HPDE6-E6E7 (cell line): Measurements from ENCODE around the gene VPS4A.
"Not testable (repeated sequence)": the region's sequence is repeated elsewhere in the genome, so short reads cannot be mapped to it uniquely, and the experiment has no call there.

Experiments used
- DNase-seq: peaks from one replicate; pipeline ENCODE4 v3.0.0; 2011; ENCODE audit warnings: missing footprints; ENCODE audit errors: extremely low spot score

The VPS4A gene

DNA sequence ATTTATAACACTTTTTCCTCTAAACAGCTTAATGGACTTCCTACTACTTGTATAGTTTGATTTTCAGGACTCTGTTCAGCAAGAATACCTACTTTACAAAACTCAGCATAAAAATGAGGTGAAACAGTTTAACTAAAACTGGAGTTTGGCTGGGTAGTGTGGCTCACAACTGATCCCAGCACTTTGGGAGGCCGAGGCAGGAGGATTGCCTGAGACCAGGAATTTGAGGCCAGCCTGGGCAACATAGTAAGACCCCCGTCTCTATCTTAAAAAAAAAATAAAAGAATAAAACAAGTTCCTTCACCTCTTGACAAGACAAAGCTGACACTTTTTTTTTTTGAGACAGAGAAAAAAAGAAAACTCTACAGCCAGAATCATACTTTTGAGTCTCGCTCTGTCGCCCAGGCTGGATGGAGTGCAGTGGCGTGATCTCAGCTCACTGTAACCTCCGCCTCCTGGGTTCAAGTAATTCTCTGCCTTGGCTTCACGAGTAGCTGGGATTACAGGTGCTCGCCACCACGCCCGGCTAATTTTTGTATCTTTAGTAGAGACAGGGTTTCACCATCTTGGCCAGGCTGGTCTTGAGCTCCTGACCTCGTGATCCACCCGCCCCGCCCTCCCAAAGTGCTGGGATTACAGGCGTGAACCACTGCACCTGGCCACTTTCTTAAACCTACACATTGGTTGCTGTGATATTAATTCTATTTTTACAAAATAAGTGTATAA, 16.6 kb downstream of the VPS4A start:
- DNase-seq: no peak

DNA sequence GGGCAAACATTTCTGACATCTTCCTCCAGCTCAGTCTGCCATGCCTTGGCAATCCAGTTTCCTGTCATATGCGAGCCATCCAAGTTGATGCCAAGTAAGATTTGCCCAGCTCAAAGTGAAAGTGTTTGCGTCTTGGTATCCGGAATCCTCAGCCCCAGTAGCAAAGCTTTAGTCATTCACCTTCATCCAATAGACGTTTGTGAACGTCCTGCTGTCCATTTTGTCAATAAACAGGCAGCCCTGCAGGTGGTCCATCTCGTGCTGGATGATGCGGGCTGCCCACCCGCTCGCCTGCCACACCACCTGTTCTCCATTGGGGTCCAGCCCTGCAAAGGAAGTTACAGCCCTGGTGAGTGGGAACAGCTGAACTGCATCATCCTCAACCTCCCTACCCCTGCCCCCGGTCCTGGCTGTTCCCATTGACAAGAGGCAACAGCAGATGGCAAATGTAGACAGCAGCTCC, 17.7 kb downstream of the VPS4A start:
- peak; percentile 68 for DNase-seq

DNA sequence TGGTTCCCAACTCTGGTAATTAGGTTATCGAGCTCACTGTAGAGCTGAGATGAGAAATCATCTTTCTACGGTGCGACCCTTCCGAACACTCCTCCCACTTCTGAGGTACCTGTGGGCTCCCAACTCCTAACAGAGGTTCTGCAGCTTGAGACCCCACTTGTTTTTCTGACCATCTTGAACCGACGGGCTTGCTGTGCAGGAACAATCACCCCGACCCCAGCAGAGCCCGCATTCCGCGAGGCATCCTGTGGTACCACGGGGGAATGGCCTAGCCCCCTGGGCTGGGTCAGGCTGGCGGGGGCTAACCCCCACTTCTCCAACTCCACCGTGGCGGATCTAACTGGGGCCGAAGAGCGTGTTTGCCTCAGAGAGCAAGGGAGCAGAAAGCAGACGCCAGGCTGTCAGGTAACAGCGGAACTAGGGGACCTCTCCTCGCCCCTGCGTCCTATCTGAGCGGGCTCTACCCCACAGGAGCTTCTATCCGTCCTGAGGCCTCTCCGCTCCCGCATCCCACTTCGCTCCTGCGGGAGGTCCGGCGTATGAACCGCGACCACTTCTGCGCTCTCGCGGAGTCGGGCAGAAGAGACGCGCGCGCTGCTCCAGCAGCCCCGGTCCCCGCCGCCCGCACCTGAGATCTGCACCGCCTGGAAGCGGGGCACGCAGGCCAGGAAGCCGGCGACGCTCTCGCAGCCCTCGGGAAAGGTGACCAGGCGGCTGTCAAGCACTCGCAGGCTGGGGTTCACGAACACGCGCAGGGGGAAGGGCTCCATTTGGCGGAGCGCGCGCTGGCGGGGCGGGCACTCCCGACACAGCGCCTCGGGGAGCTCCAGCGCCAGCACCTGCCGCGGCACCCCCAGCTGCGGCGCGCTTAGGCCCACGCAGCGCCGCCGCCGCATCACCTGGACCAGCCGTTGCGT, 18.5 kb downstream of the VPS4A start:
- peak; percentile 46 for DNase-seq

DNA sequence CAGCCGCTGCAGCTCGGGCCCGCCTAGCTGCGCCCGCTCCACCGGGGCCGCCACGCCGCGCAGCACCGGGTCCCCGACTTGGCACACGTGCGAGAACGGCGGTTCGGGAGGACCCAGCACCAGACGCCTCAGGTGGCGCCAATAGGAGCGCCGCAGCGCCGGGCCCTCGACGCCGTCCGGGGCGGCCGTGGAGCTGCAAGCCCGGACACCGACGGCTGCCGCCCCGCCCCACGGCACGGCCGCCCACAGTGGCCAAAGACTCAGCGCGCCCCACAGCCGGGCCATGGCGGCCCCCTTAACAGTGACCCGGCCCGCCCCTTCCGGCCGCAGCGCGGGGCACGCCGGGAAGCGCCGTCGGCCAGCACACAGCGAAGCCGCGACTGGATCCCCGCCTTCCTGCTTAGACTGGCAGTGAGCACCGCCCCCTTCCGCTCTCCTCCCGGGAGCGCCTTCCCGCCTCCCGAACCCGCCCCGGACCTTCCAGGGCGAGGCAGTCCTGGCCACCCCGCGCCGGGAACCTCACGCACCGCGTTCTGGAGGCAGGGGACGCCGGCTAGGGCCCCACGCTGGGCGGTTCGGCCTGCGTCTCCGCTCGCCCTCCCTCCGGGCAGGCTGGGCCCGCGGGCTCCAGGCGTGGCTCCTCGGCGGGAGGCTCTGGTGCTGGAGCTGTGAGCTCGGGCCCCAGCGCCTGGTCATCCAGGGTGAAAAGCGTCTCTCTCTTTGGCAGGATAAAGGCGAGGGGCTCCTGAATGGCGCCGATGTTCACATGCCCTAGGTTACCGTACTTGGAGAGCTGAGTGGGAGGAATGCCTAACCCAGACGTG, 19.3 kb downstream of the VPS4A start, which contains the start of gene PDF:
Gene PDF (minus strand): TSS at position 303 of the 824 bp plus-strand sequence. CDS start 18 bp downstream, at position 285.
- peak; percentile 98 for DNase-seq

DNA sequence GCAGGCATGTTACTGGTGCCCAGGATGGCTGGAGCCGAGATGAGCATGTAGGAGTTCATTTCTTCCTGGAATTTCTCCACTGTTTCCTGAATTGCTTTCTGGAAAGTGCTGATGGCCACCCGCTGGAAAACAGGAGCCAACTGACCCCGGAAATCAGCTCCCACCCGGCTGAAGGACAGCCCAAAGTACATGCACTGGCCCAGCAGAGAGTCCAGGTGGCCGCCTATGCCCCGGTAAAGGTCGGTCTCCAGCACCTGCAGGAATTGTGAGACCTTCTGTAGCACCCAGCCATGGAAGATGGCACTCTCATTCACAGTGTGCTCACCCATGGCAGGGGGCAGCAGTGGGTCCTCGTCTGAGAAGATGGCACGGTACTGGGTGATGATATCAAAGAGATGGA, 23.5 kb downstream of the VPS4A start:
- DNase-seq: no peak

DNA sequence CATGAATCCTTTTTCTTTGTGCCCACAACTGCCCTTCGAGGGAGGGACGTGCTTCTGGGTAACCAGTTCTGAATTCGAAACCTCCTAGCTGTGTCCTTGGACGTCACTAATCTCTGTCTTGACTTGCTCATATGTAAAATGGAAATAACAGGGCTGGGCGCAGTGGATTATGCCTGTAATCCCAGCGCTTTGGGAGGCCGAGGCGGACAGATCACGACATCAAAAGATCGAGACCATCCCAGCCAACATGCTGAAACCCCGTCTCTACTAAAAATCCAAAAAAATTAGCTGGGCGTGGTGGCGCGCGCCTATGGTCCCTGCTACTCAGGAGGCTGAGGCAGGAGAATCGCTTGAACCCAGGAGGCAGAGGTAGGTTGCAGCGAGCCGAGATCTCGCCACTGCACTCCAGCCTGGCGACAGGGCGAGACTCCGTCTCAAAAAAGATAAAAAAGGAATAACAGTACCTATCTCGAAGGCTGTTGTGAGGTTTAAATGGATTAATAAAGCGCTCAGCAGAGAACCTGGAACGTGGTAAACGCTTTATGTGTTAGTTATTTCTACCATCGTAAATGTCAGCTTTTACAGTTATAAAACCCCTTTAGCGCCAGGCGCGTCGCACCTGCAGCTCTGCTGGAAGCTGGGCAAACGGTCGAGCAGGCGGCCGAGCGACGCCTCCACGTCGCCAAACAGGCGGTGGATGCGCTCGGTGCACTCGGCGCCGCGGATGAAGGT, 27.6 kb downstream of the VPS4A start:
- DNase-seq: no peak

DNA sequence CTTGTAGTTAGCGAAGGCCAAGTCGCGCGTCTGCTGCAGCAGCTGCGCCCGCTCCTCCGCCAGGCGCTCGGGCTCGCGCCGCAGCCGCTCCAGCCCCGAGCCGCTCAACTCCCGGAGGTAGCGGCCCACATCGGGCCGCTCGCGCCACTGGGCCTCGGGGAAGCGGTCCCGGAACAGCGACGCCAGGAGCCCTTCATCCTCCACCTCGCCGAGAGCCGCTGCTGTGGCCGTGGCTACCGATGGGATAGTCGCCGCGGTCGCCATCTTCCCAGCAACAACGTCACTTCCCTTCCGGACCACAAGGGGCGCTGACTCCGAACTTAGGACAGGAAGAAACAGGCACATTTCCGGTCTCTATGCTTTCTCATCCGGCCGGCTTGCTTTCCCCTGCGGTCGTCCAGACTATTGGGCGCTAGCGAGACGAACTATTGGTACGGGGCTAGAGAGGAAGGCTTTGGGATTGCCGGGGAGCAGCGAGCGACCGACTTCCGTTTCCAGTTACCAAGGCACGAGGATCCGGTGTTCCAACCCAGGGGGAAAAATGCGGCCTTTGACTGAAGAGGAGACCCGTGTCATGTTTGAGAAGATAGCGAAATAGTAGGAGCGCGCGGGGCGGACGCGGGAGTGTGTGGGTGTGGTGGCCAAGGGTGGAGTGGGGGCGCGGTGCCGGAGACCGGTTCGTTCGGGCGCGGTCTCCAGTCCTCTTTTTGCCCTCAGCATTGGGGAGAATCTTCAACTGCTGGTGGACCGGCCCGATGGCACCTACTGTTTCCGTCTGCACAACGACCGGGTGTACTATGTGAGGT, 28.3 kb downstream of the VPS4A start, which contains the start of the genes COG8 and NIP7:
Gene COG8 (minus strand): TSS at position 276 of the 806 bp plus-strand sequence. CDS start 12 bp downstream, at position 264.
Gene NIP7 (plus strand): TSS at position 484 of the 806 bp plus-strand sequence. CDS start 58 bp downstream, at position 542.
- DNase-seq: peak; percentile 98

DNA sequence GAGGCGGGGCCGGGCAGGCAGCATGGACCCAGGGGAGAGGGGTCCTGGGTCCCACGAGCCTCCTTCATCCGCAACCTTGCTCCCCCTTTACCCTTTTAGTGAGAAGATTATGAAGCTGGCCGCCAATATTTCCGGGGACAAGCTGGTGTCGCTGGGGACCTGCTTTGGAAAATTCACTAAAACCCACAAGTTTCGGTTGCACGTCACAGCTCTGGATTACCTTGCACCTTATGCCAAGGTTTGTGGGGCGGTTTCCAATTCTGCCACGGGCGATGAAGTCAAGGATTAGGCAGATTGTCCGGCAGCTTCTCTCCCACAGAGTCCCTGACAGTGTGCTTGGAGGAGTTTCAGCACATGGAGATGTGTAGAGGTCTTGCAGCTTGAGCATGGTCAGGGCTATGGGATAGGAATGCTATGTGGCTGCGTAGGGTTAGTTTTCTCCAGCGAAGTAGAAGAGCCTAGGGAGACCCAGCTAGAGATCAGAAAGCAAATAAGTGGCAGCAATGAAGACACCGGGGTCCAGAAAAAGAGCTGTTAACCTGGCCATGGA, 29.0 kb downstream of the VPS4A start:
- DNase-seq: no peak

DNA sequence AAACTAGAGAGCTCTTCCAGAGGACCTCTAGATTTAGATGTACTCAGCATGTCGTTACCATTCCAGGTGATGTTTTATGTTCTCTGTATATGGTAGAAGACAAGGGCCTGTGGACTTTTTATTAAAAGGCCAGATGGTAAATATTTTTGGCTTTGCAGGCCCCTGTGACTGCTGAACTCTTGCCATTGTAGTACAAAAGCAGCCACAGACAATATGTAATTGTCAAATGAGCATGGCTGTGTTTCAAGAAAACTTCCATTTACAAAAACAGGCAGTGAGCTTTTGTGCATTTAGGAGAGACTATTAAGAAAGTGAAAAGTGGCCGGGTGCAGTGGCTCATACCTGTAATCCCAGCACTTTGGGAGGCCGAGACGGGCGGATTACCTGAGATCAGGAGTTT, 33.0 kb downstream of the VPS4A start:
- no peak for DNase-seq

DNA sequence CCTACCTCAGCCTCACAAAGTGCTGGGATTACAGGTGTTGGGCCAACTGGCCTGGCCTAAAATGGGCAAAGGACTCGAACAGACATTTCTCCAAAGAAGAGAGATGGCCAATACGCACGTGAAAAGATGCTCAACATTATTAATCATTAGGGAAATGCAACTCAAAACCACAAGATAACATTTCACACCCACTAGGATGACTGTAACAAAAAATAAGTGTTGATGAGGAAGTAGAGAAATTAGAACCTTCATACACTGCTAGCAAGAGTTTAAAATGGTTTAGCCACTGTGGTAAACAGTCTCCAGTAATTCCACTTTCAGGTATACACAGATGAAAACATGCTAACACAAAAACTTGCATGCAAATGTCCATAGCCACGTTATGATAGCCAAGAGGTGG, 34.8 kb downstream of the VPS4A start:
- DNase-seq: no peak

DNA sequence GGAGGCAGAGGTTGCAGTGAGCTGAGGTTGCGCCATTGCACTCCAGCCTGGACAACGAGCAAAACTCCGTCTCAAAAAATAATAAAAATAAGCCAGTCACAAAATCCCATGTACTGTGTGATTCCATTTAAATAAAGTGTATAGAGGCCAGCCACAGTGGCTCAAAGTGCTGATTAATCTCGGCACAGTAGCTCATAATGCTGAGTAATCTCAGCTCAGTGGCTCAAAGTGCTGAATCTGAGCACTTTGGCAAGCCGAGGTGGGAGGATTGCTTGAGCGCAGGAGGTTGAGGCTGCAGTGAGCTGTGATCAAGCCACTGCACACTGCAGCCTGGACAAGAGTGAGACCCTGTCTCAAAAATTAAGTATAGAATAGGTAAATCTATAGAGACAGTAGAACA, 35.5 kb downstream of the VPS4A start:
- DNase-seq: no peak

DNA sequence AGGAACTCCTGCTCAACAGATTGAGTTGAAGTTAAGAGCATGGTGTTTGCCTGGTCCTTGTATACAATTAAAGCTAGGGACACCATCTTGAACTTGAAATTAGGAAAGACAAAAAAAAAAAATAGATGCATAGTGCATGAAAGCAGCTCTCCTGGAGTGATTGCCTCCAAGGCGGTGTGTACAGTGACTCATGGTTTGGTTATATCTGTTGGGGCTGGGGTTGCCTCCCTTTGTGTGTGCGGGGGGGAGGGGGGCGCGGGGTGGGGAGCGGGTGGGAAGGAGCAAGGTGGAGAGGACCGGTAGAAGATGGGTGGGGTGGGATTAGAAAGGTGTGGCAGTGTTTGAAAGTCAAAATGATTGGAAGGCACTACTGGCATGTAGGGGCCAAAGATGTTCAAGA, 37.1 kb downstream of the VPS4A start:
- DNase-seq: no peak

DNA sequence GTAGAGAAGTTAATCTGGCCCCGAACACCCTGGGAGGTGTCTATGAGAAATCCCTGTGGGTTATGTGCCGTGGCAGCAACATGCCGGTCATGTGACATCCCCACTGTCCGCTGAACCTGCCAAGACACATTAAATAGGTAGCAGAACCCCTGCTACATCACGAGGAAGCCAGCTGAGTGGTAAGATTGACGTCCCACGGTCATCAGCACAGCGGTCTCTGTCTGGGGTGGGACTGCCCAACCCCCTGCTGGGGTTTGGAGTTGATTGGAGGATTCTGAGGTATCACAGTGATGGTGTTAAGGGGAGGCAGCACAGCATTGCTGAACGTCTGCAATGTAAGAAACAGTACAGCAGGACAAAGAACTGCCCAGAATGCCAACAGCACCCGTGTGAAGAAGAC, 38.4 kb downstream of the VPS4A start:
- DNase-seq: no peak

DNA sequence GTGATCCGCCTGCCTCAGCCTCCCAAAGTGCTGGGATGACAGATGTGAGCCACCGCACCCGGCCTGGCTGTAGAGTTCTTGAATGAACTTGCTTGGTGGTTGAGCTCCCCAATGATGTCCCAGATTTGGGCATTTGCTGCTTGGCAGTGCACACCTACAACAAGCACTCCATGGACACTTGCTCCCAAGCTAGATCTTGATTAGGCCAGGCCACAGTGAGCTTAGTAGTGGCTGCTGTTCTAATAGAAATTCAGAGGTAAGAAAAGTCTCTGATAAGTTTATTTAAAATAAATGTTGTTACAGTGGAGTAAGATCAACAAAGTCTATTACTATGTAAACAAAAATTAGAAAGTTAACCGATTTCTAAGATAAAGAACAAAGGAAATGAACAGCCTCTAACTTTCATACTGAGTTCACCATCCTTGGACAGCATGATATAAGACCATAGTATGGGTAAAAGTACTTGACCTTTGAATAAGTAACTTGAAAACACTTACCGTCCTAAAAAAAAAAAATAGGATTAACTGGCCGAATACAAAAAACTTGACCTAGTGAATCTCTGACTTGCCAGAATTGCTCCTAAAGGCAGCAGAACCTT, 39.5 kb downstream of the VPS4A start:
- no peak for DNase-seq

DNA sequence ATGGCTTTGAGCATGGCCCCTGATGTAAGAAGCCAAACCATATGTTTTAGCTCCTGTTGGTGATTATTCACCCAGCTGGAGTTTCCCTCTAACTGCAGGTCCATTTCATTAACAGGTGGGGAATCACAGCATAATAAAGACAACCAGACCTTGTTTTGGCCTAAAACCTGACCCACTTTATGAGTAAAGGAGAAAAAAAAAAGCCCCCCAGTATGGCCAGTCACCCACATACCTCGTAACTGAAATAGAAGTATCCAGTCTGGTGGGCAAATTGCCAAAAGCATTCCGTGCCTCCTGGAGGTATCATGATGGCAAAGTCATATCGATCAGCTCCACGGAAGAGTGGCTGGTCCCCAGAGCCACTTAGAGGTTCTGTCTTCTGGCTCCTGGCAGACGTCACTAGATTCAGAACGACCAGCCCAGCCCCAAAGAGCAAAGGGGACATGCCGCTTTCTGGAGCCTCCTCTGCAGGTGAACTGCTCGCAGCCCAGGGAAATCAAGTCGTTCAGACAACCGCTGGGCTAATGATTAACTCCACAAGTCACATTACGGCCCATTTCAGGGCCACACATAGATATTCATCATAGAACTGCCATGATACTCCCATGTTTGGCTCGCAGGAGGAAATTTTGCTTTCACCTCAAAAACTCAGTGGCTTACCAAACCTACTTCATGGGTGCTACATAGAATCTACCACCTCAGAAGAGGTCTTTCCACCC, 40.3 kb downstream of the VPS4A start, which contains the start of gene TMED6:
Gene TMED6 (minus strand): TSS at position 478 of the 719 bp plus-strand sequence. CDS start 33 bp downstream, at position 445.
- no peak for DNase-seq

DNA sequence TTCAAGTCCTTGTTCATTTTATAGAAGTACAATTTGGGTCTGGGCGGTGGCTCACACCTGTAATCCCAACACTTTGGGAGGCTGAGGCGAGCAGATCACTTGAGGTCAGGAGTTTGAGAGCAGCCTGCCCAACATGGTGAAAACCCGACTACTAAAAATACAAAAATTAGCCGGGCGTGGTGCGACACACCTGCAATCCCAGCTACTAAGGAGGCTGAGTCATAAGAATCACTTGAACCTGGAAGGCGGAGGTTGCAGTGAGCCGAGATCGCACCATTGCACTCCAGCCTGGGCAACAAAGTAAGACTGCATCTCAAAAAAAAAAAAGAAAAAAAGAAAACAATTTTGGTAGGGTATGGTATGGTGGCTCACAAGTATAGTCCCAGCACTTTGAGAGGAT, 48.9 kb downstream of the VPS4A start:
- not testable (repeated sequence) for DNase-seq

DNA sequence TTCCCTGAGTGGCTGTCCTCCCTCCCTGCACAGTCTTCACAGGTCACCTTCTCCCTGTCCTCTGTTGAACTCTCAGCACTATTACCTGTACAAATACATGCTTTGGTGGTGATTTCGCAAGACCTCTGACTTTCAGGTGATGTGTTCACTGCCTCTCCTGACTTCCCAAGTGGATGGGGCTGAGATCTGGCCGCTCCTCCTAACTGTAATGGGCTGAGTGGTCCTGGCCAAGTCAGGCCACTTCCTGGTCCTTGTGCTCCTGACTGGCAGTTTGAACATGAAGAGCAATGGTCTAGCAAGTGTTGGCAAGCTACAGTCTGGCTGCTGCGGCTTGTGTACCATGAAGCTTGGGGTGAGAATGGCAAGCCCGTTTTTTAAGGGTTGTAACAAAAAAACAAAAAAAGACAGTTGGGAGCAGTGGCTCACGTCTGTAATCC, 52.1 kb downstream of the VPS4A start:
- no peak for DNase-seq

DNA sequence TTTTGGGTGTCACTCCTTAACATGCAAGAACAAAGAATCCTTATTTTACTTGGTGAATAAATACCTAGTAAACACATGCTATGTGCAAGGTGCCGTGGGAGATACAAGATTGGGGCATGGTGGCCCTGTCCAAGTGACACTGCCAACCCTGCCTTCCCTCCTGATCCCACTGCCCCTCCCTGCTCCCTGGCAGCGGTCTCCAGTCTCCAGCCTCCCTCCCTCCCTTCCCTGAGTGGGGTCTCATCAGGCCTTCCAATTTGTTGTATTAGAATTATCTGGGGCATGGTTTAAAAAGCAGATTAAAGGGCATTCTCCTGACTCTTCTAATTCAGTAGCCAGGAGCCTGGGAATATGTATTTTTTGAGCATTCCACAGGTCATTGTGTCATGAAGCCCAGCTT, 52.9 kb downstream of the VPS4A start:
- no peak for DNase-seq
